Measurements from ENCODE around the gene TNK1.

TNK1 gene

DNA sequence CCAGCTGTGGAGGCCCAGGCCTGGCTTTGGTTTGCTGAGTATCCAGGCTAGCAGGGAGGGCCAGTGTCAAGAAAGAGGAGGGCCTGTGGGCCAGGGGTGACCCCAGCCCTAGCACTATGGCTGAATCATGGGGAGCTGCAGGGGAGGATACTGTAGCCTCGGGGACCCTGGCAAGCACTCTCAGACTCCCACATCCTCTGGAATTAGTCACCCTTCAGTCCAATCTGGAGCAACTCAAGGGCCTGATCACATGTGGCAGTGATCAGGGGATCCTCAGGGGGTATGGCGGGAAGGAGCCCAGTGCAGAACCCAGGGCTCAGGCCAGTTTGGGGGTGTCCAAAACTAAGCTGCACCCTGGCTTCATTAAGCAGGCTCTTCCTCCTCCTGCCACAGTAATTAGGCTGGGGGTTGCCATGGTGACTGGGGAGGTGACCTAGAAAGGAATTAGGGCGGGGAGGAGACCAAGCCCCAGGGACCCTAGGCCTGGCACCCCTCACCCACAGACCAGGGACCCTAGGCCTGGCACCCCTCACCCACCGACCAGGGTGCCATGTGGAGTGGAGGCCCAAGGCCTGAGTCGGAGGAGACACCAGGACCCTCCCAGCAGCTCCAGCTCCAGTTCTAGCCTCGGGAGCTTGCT, 32.6 kb downstream of the TNK1 start:
- DNase-seq = no peak

DNA sequence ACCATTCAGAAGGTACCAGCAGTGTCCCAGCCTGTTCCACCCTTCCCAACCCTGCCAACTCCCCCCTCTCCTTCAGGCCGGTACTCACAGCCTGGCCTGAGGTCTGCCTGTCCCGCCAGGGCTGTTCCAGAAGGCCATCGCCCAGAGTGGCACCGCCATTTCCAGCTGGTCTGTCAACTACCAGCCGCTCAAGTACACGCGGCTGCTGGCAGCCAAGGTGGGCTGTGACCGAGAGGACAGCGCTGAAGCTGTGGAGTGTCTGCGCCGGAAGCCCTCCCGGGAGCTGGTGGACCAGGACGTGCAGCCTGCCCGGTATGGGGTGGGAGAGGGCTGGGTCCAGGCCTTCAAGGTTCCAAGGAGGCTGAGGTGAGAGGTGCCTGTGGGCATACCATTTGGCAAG, 33.9 kb downstream of the TNK1 start:
- DNase-seq = no peak

DNA sequence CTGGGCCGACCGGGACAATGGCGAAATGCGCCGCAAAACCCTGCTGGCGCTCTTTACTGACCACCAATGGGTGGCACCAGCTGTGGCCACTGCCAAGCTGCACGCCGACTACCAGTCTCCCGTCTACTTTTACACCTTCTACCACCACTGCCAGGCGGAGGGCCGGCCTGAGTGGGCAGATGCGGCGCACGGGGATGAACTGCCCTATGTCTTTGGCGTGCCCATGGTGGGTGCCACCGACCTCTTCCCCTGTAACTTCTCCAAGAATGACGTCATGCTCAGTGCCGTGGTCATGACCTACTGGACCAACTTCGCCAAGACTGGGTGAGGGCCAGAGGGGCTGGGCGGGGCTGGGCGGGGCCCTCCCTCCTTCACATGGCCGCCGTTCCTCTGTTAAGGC, 34.9 kb downstream of the TNK1 start:
- DNase-seq = no peak

DNA sequence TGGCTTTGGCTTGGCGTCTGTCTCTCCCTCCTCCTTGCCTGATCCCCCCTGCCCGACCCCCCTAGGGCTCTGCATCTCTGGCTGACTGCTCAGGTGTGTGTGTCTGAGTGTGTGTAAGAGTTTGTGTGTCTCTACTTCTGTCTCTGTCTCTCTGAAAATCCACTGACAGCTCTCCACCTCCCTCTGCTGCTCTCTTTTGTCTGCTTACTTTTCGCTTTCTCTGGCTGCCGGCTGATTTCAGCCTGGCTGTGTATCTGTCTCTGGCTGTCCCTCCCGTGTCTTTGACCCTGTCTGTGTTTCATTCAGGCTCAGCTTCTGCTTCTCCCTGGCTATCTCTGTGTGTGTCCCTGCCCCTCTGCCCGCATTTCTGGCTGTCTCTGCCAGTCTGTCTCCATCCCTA, 35.4 kb downstream of the TNK1 start:
- no peak for DNase-seq

DNA sequence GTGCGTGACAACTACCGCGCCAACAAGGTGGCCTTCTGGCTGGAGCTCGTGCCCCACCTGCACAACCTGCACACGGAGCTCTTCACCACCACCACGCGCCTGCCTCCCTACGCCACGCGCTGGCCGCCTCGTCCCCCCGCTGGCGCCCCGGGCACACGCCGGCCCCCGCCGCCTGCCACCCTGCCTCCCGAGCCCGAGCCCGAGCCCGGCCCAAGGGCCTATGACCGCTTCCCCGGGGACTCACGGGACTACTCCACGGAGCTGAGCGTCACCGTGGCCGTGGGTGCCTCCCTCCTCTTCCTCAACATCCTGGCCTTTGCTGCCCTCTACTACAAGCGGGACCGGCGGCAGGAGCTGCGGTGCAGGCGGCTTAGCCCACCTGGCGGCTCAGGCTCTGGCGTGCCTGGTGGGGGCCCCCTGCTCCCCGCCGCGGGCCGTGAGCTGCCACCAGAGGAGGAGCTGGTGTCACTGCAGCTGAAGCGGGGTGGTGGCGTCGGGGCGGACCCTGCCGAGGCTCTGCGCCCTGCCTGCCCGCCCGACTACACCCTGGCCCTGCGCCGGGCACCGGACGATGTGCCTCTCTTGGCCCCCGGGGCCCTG, 36.3 kb downstream of the TNK1 start:
- no peak for DNase-seq

- DNase-seq = no peak
These were observed 37.7 kb downstream of the TNK1 start for GRCh38 chr17:7418472-7419152.

DNA sequence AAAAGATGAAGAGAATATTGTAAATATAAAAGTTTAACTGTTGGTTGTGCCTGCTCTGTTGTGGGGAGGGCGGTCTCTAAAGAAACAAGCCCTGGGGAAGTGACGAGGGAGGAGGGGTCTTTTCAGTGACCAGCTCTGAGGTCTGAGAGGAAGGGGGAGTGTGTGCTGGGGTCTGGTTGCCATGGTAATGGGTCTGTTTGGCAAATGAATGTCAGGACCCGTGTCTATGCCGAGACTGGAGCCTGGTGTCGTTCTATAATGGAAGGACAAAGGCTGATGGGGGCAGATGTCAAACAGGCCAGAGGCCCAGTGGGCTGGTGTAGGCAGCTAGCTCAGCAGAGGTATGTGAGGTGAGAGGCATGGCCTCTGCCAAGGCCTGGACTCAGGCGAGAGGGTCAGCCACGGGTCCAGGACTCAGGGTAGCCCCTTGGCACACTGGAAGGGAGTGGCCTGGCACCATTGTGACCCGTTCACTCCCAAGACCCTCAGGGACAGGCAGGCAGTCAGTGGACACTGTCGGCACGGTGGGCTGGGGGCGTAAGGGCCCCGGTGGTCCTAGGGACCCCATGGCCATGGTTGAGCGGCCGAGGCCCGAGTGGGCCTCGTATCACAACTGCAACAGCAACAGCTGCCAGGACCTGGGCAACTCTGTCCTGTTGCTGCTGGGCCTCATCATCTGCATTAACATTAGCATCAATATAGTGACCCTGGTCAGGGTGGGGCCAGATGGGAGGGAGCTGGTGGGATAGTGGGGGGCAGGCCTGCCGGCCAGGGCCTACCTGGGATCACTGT, 39.1 kb downstream of the TNK1 start, which contains the start of gene SPEM1:
SPEM1 (plus strand) TSS at position 506 of the 792 bp plus-strand sequence; CDS start at position 567, 61 bp downstream.
- no peak for DNase-seq

DNA sequence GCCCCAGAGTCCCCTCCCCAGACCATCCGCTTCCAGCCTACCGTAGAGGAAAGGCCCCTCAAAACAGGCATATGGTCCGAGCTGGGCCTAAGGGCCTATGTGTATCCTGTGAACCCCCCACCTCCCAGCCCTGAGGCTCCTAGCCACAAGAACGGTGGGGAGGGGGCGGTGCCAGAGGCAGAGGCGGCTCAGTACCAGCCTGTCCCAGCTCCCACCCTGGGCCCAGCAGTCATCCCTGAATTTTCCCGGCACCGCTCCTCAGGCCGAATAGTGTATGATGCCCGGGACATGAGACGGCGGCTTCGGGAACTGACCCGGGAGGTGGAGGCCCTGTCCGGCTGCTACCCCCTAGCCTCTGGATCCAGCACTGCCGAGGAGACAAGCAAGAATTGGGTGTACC, 40.3 kb downstream of the TNK1 start:
- no peak for DNase-seq

GRCh38 chr17:7423679-7424078, 42.8 kb downstream of the TNK1 start:
- DNase-seq = no peak

DNA sequence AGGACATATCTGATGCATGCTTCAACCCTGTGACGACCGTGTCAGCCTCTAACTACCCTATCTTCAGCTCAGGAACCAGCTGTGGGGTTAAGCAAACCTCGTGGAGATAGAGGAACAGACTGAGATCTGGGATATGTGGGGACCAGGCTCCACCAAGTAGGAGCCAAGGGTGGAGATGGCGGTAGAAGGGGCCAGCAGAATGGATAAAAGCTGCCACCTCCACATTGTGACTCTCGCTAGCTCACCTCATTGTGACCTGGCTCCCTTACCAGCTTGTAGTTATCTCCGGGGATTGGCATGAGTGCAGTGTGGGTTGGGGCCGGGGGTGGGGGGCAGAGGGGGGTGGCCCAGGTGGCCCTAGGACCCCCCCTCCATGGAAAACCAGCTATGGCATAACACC, 44.4 kb downstream of the TNK1 start, which contains the start of gene SPEM2:
SPEM2 (plus strand) TSS at position 301 of the 400 bp plus-strand sequence; CDS start at position 374, 73 bp downstream.
- DNase-seq = no peak

DNA sequence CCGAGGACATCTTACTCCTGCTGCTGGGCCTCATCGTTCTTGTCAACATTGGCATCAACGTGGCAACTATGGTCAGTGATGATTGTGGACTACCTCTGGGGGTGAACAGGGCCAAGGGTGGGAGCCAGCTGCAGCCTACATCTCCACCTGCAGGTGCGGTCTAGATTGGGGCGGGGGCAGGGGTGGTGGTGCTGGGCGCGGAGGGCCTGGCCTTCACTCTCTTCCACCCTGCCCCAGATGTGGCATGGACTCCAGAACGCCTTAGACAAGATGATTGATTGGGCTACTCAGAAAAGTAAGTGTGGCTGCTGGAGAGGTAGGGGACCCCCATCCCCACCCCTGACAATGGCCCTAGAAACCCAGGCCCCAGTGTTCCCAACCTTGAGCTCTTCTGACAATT, 44.9 kb downstream of the TNK1 start:
- DNase-seq = no peak

DNA sequence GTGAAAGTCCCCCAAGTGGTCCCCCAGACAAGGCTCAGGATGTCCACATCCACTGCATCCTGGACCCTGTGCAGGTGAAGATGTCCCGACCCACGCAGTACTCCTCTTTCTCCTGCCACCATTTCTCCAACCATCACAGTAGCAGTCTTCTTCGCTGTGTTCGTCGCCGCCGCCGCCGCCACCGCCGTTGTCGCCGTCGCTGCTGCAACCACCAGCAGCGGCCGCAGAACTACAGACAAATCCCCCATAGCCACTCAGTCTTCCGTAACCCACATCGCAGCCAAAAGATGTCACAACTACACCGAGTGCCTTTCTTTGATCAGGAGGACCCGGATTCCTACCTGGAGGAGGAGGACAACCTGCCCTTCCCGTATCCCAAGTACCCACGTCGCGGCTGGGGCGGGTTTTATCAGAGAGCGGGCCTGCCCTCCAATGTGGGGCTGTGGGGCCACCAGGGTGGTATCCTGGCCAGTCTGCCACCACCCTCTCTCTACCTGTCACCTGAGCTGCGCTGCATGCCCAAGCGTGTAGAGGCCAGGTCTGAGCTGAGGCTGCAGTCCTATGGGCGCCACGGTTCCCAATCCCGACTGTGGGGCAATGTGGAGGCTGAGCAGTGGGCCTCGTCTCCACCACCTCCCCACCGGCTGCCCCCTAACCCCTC, 45.4 kb downstream of the TNK1 start:
- DNase-seq = no peak

- DNase-seq = no peak
These were observed 46.1 kb downstream of the TNK1 start for GRCh38 chr17:7426896-7427489.

- no peak for DNase-seq
These were observed 46.7 kb downstream of the TNK1 start for GRCh38 chr17:7427549-7427948.

GRCh38 chr17:7428557-7428956, 47.7 kb downstream of the TNK1 start, which contains the start of gene SPEM3:
SPEM3 (plus strand) TSS chr17:7428857; CDS start chr17:7428903, 46 bp downstream.
- DNase-seq = no peak

GRCh38 chr17:7429722-7430121, 48.8 kb downstream of the TNK1 start:
- DNase-seq = no peak

DNA sequence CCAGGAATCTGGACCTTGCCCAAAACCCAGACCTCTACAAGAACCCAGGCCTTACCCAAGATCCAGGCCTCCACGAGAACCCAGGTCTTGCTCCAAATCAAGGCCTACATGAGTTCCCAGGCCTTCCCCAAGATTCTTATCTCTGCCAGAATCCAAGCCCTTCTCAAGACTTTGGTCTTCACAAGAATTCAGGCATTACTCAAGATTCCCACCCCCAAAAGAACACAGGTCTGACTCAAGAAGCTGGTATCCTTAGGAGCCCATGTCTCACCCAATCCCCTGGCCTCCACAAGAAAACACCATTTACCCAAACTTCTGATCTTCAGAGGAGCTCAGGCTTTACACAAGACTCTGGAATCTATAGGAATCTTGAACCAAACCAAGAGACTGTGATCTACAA, 50.3 kb downstream of the TNK1 start:
- no peak for DNase-seq

DNA sequence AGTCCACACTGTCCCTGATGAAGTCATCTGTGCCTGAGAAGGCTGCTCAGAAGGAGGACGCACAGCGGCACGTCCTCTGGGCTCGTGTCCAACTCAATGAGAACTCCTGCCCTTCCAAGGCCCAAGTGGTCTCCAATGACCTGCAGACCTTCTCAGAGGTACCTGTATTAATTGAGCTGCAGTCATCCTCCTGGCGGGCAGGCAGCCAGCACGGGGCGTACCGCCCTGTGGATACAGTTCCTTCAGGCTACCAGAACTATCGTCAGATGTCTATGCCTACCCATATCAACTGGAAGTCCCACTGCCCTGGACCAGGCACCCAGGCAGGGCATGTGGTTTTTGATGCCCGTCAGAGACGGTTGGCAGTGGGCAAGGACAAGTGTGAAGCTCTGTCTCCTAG, 51.4 kb downstream of the TNK1 start:
- DNase-seq = no peak

DNA sequence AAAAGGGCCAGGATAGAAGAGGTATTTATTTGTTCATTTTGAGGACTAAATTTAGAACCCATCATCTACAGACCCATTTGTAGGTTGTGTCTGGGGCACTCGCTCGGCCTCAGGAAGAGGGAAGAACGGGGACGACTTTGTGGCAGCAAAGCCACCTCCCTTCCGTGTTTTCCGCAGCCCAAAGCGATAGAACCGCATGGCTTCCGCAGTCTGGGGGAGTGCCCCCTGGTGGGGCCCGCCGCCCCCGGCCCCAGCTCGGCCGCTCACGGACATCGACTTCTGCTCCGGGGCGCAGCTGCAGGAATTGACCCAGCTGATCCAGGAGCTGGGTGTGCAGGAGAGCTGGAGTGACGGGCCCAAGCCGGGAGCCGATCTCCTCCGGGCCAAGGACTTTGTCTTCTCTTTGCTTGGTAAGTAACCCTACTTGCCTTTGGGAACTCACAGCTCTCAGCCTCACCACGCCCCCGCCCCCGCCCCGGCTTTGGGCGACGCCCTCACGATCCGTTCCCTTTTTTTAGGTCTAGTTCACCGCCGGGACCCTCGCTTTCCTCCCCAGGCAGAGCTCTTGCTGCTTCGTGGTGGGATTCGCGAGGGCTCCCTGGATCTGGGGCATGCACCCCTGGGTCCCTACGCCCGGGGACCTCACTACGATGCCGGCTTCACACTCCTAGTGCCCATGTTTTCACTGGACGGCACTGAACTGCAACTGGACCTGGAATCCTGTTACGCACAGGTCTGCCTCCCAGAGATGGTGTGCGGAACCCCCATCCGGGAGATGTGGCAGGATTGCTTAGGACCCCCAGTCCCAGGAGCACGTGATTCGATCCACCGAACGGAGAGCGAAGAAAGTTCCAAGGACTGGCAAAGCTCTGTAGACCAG, 55.0 kb downstream of the TNK1 start:
- no peak for DNase-seq

DNA sequence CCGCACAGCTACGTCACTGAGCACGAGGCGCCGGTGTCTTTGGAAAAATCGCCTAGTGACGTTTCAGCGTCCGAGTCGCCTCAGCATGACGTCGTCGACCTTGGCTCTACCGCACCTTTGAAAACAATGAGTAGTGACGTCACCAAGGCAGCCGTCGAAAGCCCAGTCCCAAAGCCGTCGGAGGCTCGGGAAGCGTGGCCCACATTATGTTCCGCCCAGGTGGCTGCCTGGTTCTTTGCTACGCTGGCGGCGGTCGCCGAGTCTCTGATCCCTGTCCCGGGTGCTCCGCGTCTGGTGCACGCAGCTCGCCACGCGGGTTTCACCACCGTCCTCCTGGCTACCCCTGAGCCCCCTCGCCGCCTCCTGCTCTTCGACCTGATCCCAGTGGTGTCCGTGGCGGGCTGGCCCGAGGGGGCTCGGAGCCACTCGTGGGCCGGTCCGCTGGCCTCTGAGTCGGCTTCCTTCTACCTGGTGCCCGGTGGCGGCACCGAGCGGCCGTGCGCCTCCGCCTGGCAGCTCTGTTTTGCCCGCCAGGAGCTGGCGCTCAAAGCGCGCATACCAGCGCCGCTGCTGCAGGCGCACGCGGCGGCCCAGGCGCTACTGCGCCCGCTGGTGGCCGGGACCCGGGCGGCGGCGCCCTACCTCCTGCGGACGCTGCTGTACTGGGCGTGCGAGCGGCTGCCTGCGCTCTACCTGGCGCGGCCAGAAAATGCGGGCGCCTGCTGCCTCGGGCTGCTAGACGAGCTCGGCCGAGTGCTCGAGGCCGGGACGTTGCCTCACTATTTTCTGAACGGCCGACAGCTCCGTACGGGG, 55.9 kb downstream of the TNK1 start:
- no peak for DNase-seq
